Effector memory CD8-positive, alpha-beta T cell (primary cell): ENCODE results near the gene ANKMY1.

Experiments used
- ATAC-seq: fragments of 150-1000 bp; cut with Tn5 transposase; replicated peaks from 2 replicates; pipeline ENCODE4 v1.10.0; 2021; ENCODE audit warnings: mild to moderate bottlenecking, moderate library complexity
- DNase-seq, 3 experiments: peaks; one replicate each; pipeline ENCODE4 v3.0.0; 2021
- H3K27ac Mint-ChIP-seq, 2 donors: one replicate each; pipeline ENCODE4 v1.8.0; 2022; ENCODE audit warnings: mild to moderate bottlenecking in 2 of 2, mixed read lengths in 2 of 2, moderate library complexity in 2 of 2
- H3K27me3 Mint-ChIP-seq, 2 donors: one replicate each; pipeline ENCODE4 v1.8.0; 2022; ENCODE audit warnings: mixed read lengths in 2 of 2
- H3K36me3 Mint-ChIP-seq: one replicate; pipeline ENCODE4 v1.8.0; 2022; ENCODE audit warnings: mild to moderate bottlenecking, moderate library complexity, mixed read lengths; ENCODE audit not compliant: insufficient read depth
- H3K4me1 Mint-ChIP-seq, 2 donors: one replicate each; pipeline ENCODE4 v1.8.0; 2022; ENCODE audit warnings: low read depth in 2 of 2, mixed read lengths in 2 of 2
- H3K4me3 Mint-ChIP-seq, 2 donors: one replicate each; pipeline ENCODE4 v1.8.0; 2022; ENCODE audit warnings: mild to moderate bottlenecking in 2 of 2, mixed read lengths in 2 of 2, moderate library complexity in 2 of 2
- H3K9me3 Mint-ChIP-seq, 2 donors: one replicate each; pipeline ENCODE4 v1.8.0; 2022; ENCODE audit warnings: mixed read lengths in 2 of 2

ANKMY1 gene

DNA sequence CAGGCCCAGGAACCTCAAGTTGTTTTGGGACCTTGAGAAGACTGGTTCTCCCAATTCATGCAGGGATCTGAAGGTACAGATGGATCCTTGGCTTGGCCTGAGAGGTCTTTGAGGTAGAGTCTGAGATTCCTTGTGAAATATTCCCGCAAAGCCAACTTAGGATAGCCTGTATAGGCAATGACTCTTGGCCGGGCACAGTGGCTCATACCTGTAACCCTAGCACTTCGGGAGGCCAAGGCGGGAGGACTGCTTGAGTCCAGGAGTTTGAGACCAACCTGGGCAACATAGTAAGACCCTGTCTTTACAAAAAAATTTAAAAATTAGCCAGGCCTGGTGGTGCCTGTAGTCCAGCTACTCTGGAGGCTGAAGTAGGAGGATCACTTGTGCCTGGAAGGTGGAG lies 40.4 kb downstream of the ANKMY1 start:
- DNase-seq (no peak), ATAC-seq (no peak)
- Mint-ChIP-seq H3K4me1 (peaks cover 11 to 14% of the 10 kb centered on the region in 2 donors), H3K27ac (no peak overlapping the region), H3K36me3 (no peaks in the 10 kb centered on the region), H3K27me3 (no peaks in the 10 kb centered on the region), H3K9me3 (no peaks in the 10 kb centered on the region), H3K4me3 (no peak overlapping the region)

DNA sequence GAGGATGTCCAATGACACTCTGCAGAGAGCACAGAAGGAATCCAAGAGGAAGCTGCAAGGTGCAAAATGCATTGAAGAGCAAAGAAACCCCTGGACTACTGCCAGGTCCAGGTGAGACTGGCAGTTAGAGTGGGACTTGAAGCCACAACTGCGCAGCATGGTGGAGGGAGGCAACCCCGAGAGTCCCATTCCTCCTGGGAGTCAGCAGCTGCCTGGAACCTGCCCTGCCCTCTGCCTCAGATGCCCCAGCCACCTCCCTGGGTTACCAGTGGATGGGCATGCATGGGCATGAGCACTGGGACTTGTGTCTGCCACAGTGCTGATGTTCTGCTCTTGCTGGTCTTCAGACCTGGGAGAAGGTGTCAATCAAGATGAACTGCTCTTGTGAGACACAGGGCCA lies 43.2 kb downstream of the ANKMY1 start:
- H3K4me1 Mint-ChIP-seq: peaks cover 10 to 12% of the 10 kb centered on the region in 2 donors
- peak overlapping the region in 1 of 2 donors; percentile 90 for H3K27ac Mint-ChIP-seq
- no peaks in the 10 kb centered on the region for H3K27me3 Mint-ChIP-seq
- ATAC-seq (no peak), DNase-seq (no peak)
- no peaks in the 10 kb centered on the region for H3K9me3 Mint-ChIP-seq
- H3K36me3 Mint-ChIP-seq: peaks cover 8% of the 10 kb centered on the region
- H3K4me3 Mint-ChIP-seq: no peak overlapping the region

DNA sequence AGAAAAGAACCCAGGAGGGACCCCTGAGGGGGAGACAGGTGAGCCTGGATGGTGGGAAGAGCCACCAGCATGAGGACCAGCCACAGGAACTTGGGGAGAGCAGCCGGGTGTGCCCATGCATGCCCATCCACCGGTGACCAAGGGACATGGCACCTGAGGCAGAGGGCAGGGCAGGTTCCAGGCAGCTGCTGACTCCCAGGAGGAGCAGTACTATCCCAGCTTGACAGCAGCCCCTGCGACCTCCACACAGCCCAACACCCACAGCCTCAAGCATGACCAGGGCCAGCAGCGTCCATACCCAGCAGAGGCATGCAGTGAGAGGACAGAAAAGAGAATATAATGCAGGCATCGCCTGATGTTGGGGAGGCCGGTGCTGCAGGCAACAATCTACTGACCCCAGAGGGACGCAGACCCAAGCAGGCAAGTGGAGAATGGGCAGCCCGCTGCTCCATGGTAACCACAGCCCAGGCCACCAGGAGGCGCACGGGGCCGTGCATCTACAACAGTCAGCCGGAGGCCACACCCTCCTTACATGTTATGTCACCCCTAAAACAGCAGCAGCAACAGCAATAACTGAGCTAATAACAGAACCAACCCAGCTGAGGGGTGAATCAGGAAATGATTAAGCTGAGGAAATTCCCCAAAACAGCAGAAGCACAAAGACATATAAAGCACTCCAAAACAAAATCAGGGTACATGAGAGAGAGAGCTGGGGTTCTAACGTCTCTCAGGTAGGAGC lies 44.1 kb downstream of the ANKMY1 start:
- peak overlapping the region in 1 of 2 donors; percentile 12 for H3K4me3 Mint-ChIP-seq
- peaks cover 10 to 12% of the 10 kb centered on the region in 2 donors for H3K4me1 Mint-ChIP-seq
- H3K9me3 Mint-ChIP-seq: no peaks in the 10 kb centered on the region
- ATAC-seq (peak; percentile 99), DNase-seq (peak; percentile 83 to 87 (median 85))
- H3K27ac Mint-ChIP-seq: peak overlapping the region; percentile 86 to 90
- peaks cover 8% of the 10 kb centered on the region for H3K36me3 Mint-ChIP-seq
- no peaks in the 10 kb centered on the region for H3K27me3 Mint-ChIP-seq

DNA sequence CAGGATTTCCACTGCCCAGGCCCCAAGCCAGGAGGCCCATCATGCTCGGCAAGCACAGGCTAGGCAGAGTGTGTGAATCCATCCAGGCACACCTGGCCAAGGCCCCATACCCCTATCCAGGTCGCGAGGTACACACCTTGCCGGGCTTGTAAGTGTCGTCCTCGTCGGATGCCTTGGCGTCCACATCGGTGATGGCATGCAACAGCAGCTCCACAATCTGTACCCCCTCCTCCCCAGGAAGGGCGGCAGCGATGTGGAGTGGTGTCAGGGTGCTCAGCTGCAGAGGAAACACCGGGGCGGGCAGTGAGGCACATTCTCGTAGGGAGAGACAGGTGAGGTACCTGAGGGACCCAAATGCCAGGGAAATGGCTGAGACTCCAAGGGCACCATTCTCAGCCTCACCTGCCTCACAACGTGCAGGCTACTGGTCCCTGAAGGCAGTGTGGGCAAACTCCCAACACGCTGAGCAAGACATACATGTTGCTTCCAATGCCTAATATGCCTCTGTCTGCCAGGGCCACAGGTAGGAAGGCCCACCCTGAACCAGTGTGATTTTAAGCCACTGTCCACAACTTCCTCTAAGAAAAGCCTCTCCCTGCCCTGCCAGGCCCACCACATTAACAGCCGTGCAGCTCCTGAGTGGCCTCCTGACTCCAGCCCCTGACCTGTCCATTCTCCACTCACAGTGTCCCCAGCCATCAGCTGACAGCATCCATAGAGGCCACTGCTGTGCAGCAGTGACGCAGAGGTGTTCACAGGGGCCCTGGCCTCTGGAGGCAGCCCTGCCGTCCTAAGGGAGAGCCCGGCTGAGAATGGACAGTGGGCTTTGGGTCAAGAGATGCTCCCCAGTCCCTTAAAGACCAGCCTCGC lies 44.9 kb downstream of the ANKMY1 start:
- peak overlapping the region; percentile 77 to 86 for H3K27ac Mint-ChIP-seq
- H3K4me3 Mint-ChIP-seq: no peak overlapping the region
- ATAC-seq (no peak), DNase-seq (no peak)
- H3K36me3 Mint-ChIP-seq: peaks cover 8% of the 10 kb centered on the region
- no peaks in the 10 kb centered on the region for H3K9me3 Mint-ChIP-seq
- H3K27me3 Mint-ChIP-seq: no peaks in the 10 kb centered on the region
- H3K4me1 Mint-ChIP-seq: peaks cover 10 to 12% of the 10 kb centered on the region in 2 donors

DNA sequence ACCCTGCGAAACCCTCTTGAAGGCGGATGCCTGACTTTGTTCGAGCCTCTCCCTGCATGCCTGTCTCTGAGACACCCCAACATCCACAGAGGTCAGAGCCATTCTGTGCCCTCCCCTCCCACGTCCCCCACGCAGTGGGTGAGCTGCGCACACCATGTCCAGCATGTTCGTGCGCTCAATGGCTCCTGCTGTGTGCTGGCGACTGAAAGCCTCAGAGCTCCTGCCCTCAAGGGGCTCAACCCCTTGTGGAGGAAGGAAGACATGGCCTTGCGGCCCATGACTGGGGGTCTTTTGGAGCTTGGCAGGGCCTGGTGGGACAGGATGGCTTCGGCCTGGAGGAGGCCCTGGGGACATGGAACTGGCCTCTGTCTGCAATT lies 45.7 kb downstream of the ANKMY1 start:
- peaks cover 8% of the 10 kb centered on the region for H3K36me3 Mint-ChIP-seq
- H3K27me3 Mint-ChIP-seq: no peaks in the 10 kb centered on the region
- no peak overlapping the region for H3K27ac Mint-ChIP-seq
- H3K4me3 Mint-ChIP-seq: no peak overlapping the region
- ATAC-seq (no peak), DNase-seq (no peak)
- peaks cover 10 to 12% of the 10 kb centered on the region in 2 donors for H3K4me1 Mint-ChIP-seq
- no peaks in the 10 kb centered on the region for H3K9me3 Mint-ChIP-seq

DNA sequence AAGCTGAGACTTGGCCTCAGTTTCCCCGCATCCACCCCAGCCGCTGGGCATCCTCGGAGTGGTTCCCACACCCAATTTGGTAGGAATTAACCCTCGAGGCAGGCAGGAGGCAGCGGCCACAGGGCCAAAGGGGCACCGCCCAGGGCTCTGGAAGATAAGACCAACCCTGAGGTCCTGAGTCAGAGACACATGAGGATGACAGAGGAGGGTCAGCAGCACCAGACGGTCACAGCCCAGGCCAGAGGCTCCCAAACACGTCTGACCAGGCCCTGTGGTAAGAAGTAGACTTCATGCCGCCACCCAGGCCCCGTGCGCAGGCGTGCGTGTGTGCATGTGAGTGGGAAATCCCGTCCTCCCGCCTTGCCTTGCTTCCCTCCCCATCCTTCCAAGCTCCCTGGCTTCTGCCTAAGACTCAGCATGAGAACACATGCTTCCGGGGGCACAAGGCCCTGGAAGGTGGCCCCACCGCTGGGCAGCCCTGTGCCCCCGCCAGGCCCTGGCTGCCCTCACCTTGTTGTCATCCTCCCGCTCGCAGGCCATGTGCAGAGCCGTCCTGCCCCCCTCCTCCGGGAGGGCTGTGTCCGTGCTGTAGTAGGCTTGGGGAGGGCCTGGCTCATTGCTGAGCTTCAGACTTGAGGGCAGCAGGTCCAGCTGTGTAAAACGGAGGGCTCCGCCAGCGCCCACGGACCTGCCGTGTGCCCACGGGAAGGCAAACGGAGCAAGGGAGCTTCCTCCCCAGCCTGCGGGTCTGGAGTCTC lies 46.3 kb downstream of the ANKMY1 start:
- H3K4me3 Mint-ChIP-seq: no peak overlapping the region
- no peak overlapping the region for H3K27ac Mint-ChIP-seq
- H3K9me3 Mint-ChIP-seq: no peaks in the 10 kb centered on the region
- H3K27me3 Mint-ChIP-seq: no peaks in the 10 kb centered on the region
- ATAC-seq: no peak
- no peak for DNase-seq
- H3K4me1 Mint-ChIP-seq: peaks cover 10 to 12% of the 10 kb centered on the region in 2 donors
- peaks cover 8% of the 10 kb centered on the region for H3K36me3 Mint-ChIP-seq

DNA sequence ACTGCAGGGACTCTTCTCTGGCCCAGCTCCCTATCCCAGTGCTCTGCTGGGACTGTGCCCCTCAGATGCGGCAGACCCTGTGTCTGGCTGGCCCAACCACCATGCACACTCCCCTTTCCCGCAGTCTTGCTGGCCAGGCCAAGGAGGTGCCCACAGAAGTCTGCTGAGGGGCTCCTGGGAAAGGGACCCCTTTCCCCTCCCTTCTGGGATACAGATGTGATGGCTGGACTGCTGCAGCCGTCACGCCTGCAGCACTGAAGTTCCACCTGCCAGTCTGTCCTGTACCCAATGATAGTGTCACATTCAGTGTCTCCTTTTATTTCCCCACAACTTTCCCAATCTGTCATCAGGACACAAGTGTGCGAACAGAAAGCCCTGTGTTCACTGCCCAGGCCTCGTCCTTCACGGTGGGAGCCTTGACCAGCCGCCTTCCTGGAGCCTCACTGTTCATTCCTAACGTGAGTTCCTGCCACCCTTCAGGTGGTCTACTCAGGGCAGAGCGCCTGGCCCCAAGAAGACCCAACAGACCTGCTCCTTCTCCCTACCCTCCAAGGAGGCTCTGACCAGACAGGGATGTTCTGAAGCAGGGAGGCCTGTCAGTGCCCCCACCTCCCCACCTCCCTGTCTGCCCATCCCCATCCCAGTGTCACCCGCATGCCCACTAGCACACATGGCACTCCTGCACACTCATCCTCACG lies 47.1 kb downstream of the ANKMY1 start:
- Mint-ChIP-seq H3K9me3 (no peaks in the 10 kb centered on the region), H3K4me1 (peaks cover 10 to 12% of the 10 kb centered on the region in 2 donors), H3K27ac (no peak overlapping the region), H3K4me3 (no peak overlapping the region), H3K27me3 (no peaks in the 10 kb centered on the region), H3K36me3 (peaks cover 8% of the 10 kb centered on the region)
- no peak for DNase-seq
- ATAC-seq: no peak

DNA sequence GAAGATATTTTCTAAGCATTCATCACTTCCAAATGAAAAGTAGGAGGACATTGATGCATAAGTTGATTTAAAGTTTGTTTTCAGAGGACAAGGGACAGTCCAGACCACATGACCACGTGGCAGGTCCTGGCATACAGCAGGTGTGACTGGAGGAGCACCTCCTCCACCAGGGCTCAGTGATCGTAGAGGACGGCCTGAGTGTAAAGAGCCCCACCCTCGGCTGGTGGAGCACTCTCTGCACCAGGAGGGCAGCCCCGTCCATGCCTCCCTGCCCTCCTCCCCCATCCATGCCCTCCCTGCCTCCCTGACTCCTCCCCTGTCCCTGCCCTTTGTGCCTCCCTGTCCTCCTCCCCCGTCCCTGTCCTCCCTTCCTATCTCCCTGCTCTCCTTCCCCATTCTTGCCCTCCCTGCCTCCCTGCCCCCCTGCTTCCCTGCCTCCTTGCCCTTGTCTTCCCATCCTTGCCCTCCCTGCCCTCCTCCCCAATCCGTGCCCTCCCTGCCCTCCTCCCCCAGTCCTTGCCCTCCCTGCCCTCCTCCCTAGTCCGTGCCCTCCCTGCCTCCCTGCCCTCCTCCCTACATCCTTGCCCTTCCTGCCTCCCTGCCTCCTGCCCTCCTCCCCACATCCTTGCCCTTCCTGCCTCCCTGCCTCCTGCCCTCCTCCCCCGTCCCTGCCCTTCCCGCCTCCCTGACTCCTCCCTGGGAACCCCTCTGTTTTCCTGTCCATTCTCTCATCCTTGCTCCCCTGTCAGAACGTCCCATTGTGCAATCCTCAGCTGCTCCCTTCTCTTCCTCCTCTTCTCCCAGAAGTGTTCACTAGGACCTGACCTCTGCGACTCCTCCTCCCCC lies 47.9 kb downstream of the ANKMY1 start:
- Mint-ChIP-seq H3K4me3 (no peak overlapping the region), H3K36me3 (peaks cover 8% of the 10 kb centered on the region), H3K27me3 (no peaks in the 10 kb centered on the region), H3K9me3 (no peaks in the 10 kb centered on the region), H3K4me1 (peaks cover 10 to 12% of the 10 kb centered on the region in 2 donors), H3K27ac (no peak overlapping the region)
- ATAC-seq: no peak
- no peak for DNase-seq

GRCh38 chr2:240508832-240509545 lies 48.8 kb downstream of the ANKMY1 start:
- ATAC-seq: no peak
- Mint-ChIP-seq H3K36me3 (peaks cover 8% of the 10 kb centered on the region), H3K27ac (no peak overlapping the region), H3K27me3 (no peaks in the 10 kb centered on the region), H3K9me3 (no peaks in the 10 kb centered on the region), H3K4me1 (peaks cover 5 to 8% of the 10 kb centered on the region in 2 donors), H3K4me3 (no peak overlapping the region)
- DNase-seq: no peak

DNA sequence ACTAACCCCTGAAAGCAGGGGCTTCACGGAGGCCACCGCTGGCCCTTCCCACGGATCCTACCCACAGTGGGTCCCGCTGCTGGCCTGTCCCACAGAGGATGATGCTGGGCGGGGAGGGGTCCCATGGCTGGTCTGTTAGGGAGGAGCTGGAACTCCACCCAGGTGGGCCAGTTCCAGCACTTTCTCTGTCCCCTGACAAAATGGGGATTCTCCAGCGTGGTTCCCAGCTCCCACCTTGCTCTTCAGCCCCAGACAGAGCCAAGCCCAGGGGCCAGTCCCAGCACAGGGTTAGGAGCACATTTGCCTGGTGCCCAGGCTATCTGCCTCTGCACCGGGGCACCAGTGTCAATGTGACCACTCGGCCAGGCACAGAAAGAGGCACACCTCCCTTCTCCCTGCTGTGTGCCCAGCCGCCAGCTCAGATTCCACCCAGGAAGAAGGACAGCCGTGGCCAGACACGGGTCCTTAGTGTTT lies 50.0 kb downstream of the ANKMY1 start:
- H3K4me1 Mint-ChIP-seq: peaks cover 0 to 6% of the 10 kb centered on the region in 2 donors
- ATAC-seq (no peak), DNase-seq (no peak)
- H3K4me3 Mint-ChIP-seq: no peak overlapping the region
- H3K36me3 Mint-ChIP-seq: peaks cover 8% of the 10 kb centered on the region
- no peaks in the 10 kb centered on the region for H3K9me3 Mint-ChIP-seq
- no peaks in the 10 kb centered on the region for H3K27me3 Mint-ChIP-seq
- H3K27ac Mint-ChIP-seq: peak overlapping the region in 1 of 2 donors; percentile 49

- Mint-ChIP-seq H3K36me3 (peaks cover 8% of the 10 kb centered on the region), H3K27ac (no peak overlapping the region), H3K9me3 (no peaks in the 10 kb centered on the region), H3K4me3 (no peak overlapping the region), H3K4me1 (peaks cover 0 to 6% of the 10 kb centered on the region in 2 donors), H3K27me3 (no peaks in the 10 kb centered on the region)
- DNase-seq (no peak), ATAC-seq (no peak)
Observed at GRCh38 chr2:240507060-240507777, 50.6 kb downstream of the ANKMY1 start.
